Activated CD4-positive, CD25-positive, alpha-beta regulatory T cell treated with anti-CD3 and anti-CD28 coated beads, Interleukin-2, amount 50 U/mL, for 24 hours (primary cell): ENCODE measurements around the gene PVALEF.
A peak's percentile ranks its signal among the peaks of the same experiment; 100 is the strongest.

Source experiments
- ATAC-seq, 2 donors: fragments of 150-1000 bp; cut with Tn5 transposase; one replicate each; pipeline ENCODE4 v1.10.0; 2021; ENCODE audit warnings: mild to moderate bottlenecking in 1 of 2, moderate library complexity in 1 of 2

PVALEF gene

DNA sequence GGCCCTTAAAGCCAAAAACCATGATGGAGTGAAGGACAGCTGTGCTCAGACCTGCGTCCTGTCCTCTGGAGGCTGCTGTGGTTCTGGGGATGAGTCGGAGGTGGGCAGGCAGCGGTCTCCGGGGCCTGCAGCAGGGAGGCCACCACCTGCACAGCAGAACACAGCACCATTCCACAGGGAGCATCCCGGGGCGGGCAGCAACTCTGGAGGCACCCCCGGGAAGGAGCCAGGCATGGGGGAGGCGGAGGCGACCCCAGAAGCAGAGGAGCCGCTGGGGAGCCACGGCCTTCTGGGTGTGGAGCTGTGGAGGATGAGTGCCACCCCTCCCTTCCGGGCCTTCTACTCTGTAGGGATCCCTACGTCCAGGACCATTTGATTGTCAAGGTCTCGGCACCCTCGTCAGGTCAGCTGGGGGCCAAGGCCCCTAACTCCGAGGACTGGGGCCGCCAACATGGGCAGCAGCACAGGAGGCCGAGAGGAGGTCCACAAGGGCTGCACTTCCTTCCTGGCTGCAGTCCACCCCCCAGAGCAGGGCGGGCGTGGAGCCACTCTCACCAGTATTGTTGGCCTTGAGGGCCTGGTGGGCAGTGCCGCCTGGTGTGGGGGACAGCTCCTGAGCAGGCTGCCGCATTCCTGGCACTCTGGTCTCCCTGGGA, 33.6 kb downstream of the PVALEF start:
- no peak for ATAC-seq

DNA sequence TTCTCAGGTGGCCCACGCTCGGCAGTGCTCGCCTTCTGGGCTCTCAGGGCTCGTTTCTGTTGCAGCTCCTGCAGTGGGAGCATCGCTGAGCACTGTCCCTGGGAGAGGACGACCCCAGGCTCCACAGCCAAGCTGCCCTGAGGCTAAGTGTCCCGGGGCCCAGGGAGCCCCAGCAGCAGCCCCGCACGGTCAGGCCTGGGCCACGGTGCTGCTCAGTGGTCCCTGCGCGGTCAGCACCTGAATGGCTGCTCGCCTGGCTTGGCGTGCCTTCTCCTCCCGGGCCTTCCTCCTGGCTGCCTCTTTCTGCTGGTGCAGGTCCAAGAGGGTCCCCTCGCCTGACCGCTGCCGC, 34.1 kb downstream of the PVALEF start:
- no peak for ATAC-seq

GRCh38 chr17:81200201-81200600, 34.9 kb downstream of the PVALEF start:
- no peak for ATAC-seq

GRCh38 chr17:81200695-81201580, 35.6 kb downstream of the PVALEF start:
- peak in 1 of 2 donors; percentile 75 for ATAC-seq

GRCh38 chr17:81202318-81202717, 37.0 kb downstream of the PVALEF start:
- ATAC-seq: no peak

- ATAC-seq: no peak
Measured at GRCh38 chr17:81203136-81203535, 37.8 kb downstream of the PVALEF start.

DNA sequence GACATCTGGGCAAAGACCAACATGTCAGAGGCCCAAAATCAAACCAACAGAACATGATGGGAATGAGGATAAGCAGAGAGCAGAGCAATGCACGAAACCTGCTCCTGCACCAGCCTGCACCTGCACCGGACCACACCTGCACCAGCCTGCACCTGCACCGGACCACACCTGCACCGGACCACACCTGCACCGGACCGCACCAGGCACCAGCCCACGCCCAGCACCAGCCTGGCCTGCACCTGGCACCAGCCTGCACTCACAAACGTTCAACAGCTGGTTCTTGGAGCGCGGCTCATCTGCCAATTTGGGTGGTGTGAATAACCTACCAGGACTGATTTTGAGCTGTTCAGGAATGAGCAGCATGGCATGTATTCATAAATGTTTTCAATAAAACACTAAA, 39.3 kb downstream of the PVALEF start:
- no peak for ATAC-seq

DNA sequence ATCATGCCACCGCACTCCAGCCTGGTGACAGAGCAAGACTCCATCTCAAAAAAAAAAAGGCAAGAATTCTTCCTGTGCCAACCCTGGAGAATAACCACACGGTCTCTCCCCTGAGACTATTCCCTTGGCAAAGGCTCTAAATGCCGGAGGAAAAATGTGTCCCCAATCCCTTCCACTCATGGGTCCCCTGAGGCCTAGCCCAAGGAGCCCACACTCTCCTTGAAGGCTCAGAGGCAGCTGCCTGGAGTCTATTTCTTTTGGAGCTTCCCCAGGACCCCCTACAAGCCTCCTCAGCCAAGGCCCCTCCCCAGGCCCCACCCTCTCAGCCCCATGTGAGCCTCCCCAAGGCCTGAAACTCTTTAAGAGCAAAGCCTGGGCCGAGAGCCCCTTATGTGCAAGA, 40.9 kb downstream of the PVALEF start:
- ATAC-seq: no peak

- no peak for ATAC-seq
Measured at GRCh38 chr17:81206657-81207056, 41.4 kb downstream of the PVALEF start.

- no peak for ATAC-seq
Measured at GRCh38 chr17:81207610-81208581, 42.6 kb downstream of the PVALEF start.

GRCh38 chr17:81208651-81209050, 43.3 kb downstream of the PVALEF start:
- no peak for ATAC-seq

DNA sequence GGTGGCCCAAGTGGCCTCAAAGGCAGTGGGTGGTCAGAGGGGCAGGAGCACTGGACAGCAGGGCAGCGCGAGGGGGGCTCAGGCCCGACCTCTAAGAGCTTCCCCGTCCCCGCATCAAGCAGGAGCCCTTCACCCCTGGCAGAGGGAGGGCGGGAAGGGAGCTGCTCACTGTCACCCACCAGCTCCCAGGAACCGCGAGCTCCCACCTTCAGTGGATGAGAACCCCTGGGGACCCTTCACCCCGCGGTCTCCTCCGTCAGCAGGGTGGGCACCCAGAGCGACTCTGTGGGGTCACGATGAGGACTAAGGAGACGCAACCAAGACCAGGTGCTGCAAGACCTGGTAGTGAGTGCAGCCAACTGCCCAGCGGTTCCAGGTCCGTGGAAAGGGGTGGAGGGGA, 43.8 kb downstream of the PVALEF start:
- ATAC-seq: no peak

- no peak for ATAC-seq
Measured at GRCh38 chr17:81210466-81210865, 45.2 kb downstream of the PVALEF start.

DNA sequence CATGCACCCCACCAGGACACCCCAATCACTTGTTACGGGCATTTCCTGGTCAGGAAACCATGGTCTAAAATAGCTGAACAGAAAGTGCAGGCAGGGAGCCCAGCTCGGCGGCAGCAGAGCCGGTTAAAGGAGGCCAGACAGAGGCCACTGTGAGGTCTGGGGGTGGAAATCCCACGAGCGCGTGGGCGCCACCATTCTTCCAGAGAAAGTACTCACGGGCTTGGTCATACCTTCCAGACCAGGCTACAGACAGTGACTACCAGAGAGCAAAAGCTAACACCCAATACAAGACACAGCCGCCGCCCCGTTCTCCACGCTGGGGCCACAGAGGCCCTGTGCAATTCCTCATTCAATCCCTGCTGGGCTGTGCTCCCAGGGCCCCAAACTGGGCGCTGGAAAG, 45.6 kb downstream of the PVALEF start:
- no peak for ATAC-seq

DNA sequence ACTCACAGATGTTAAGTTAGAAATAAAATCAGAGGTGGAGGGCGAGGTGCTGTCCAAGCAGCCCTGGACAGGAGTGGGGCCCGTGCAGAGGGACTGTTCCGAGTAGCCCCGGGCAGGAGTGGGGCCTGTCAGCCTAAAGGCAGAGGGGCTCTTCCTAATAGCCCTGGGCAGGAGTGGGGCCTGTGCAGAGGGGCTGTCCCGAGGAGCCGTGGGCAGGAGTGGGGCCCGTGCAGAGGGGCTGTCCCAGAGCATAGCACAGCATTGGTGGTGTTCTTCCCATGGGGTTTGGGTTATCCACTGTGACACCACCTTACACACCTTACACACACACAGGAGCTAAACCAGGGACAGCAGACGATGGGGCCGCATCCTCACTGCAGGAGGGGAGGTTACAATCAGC, 47.1 kb downstream of the PVALEF start:
- no peak for ATAC-seq

- no peak for ATAC-seq
Measured at GRCh38 chr17:81213978-81214377, 48.7 kb downstream of the PVALEF start.

- ATAC-seq: no peak
Measured at GRCh38 chr17:81217491-81217890, 52.2 kb downstream of the PVALEF start.

- no peak for ATAC-seq
Measured at GRCh38 chr17:81218459-81218858, 53.2 kb downstream of the PVALEF start.

DNA sequence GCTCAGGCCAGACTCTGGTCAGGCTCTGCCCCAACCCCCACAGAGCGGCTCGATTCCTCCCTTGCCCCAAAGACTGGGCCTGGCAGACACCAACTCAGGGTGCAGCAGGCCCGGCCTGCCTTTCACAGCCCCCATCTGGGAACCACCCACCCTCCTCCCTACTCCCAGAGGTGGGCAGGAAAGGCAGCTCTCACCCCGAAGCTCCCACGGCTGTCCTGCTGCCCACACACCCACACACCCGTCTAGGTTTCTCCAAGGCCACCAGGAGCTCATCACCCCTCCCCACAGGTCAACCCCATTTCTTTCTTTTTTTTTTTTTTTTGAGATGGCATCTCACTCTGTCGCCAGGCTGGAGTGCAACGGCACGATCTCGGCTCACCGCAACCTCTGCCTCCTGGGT, 53.7 kb downstream of the PVALEF start:
- ATAC-seq: no peak

DNA sequence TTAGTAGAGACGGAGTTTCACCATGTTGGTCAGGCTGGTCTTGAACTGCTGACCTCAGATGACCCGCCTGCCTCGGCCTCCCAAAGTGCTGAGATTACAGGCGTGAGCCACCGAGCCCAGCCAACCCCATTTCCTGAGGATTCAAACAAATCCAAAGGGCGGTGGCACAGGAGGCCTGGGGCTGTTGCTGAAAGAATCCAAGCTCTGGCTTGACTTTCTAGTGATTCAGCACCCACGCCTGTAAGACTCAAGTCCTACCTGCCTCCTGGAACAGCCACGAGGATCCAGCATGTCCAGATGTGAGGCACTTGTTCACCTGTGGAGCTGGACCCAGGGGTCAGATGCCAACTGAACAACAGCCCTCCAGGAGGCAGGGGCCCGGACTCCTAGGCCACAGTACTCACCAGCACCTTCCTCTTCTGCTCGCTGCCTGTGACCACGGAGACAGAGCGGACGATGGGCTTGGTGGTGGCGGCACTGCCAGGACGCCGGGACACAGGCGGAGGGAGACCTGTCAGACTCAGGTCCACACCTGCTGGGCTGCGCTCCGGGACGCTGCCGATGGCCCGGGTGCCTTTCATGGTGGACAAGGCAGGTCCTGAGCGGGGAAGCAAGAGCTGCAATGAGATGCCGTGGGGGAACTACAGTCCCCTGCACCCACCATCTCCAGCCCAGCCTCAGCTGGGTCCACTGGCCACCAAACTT, 54.3 kb downstream of the PVALEF start:
- no peak for ATAC-seq

DNA sequence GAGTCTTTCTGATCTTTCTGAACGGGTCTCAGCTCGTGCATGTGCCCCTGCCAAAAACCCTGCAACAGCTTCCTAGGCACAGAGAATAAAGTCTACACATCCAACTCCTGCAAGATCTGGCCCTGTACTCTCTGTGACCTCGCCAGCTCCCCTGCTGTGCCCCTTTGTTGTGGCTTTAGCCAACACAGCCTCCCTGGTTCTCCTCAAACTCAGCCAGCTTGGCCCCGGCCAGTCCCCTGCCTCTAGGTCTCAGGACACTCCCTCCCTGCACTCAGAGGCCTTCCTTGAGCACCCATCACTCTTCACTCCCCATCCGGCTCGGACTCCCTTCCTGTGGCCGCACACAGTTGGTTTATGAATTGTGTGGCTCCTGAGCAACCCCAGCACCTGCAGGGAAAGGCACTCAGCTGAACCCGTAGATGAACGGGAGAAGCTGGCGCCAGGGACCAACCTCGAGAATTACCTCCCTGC, 56.1 kb downstream of the PVALEF start:
- ATAC-seq: no peak

- ATAC-seq: no peak
Measured at GRCh38 chr17:81221842-81222619, 56.7 kb downstream of the PVALEF start.
